ENCODE measurements around the gene CHD1.
"Not testable (repeated sequence)": the region's sequence is repeated elsewhere in the genome, so short reads cannot be mapped to it uniquely, and the experiment has no call there.

The CHD1 gene

DNA sequence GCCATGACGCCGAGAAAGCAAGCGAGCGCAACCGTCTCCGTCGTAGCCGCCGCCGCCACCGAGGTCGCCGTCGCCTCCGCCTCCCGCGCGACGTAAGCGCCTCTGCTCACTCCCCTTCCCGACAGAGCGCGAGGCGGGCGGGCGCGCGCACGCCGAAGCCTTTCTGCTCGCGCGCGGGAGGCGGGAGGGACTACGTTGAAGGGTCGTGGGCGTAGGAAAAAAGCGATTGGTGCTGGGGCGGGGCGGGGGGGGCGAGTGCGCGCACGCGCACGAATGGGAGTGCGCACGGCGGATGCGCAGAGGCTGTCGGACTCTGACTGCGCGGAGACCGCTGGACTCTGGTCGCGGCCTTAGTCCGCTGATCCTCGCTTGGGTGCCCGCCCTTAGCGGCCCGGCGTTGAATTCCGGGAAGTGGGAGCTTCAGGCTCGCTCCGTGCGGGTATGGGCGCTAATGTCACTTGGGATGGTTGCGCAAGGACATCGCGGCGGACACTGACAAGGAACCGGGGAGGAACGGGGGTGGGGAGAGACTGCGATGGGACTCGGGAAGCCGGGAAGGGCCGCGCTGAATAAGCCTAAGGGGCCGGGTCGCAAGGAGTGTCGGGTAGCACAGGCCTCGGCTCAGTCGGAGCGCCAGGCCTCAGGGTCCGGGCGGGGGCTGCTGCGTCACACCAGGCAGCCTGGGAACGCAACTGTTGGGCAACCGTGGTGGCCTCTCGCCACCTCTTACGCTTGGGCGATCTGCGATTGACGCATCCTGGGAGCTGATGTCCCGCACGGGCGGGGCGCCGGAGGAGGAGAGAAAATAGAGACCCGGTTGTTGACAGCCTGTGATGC is at the start of gene CHD1:
TSS of gene CHD1 (minus strand) at position 135 of the 837 bp plus-strand sequence. CDS start 2,621 bp downstream, outside the sequence.
- DNase-seq (ENCODE audit: low read depth, low spot score): peak; percentile 89

DNA sequence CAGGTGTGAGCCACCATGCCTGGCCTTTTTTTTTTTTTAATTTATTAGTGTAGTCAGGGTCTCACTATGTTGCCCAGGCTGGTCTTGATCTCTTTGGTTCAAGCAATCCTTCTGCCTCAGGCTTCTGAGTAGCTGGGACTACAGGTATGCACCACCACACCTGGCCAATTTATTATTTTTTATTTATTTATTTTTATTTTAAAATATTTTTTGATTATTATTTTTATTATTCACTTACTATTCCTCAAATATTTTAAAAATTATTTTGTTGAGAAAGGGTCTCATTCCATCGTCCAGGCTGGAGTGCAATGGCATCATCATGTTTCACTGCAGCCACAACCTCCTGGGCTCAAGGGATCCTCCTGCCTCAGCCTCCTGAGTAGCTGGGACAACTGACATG is 49.7 kb upstream of the CHD1 start:
- no peak for DNase-seq (ENCODE audit: low read depth, low spot score)

DNA sequence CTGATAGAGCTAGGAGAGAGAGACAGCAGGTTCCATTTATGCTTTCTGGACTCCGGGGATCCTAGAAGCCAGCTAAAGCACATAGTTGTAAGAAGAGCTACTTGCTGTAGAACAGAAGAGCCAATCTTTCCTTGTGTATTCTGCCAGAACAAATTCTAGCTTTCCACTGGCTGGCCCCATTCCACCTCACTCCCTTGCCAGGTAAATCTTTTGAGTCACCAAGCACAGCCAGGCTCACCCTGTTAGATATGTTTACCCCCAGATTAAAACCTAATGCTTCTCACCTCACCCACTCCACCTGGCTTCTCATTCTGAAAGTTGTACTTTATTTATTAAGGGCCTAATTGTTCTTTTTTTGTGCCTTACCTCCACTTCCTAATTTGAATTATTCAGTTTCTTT is 48.9 kb upstream of the CHD1 start:
- DNase-seq (ENCODE audit: low read depth, low spot score): no peak

DNA sequence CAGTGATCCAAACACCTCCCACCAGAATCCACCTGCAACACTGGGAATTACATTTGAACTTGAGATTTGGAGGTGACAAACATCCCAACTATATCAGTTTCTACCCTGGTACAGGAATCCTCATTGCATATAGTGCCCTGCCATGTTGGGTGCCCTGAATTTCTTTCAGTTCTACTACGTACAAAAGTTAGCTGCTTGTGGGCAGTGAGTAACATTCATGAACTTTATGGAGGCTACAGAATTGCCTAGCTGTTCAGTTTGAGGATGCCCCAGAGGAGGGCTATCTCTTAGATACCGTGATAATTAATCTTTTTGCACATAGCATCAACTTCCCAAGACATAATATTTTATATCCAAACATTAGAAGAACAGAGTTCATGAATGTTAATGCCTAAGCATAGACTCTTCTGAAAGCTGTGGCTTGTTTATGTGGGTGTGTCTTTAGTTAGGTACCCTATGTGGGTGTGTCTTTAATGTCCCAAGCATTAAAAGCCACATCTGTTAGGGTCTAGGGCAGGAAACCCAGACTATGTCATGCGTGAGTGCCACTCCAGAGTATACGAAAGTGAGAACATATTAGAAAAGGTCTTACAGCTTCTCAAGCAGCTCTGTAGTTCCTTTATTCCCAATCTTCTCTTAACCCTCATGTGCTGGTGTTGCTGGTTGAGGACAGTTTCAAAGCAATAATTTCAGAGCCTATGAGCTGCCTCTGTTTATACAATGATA is 47.0 kb upstream of the CHD1 start:
- DNase-seq (ENCODE audit: low read depth, low spot score): no peak

DNA sequence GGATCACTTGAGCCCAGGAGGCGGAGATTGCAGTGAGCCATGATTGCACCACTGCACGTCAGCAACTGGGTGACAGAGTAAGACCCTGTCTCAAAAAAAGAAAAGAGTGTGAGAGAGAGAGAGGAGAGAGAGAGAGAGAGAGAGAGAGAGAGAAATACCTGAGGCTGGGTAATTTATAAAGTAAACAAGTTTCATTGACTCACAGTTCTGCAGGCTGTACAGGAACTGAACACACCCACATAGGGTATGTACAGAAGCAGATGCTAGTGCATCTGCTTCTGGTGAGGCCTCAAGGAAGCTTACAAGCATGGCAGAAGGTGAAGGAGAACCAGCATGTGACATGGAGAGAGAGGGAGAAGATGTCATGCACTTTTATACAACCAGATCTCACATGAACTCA is 46.4 kb upstream of the CHD1 start:
- no peak for DNase-seq (ENCODE audit: low read depth, low spot score)

DNA sequence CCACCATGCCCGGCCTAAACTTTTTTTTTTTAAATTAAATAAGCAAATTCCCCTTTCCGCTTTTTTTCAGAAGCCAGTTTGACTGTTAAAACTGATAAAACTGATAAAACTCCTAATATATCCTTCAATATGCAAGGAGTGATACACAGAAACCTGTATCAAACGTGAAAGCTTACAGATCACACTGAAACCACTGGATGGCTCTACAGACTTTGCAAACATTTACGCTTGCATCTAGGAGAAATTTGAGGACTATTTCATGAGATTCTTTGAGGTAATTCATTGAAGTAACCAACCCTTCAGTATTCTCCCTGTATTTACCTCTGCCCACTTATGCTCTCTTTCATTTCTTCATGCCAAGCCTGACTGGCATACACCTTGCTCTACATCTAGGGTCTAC is 40.6 kb upstream of the CHD1 start:
- DNase-seq (ENCODE audit: low read depth, low spot score): no peak

DNA sequence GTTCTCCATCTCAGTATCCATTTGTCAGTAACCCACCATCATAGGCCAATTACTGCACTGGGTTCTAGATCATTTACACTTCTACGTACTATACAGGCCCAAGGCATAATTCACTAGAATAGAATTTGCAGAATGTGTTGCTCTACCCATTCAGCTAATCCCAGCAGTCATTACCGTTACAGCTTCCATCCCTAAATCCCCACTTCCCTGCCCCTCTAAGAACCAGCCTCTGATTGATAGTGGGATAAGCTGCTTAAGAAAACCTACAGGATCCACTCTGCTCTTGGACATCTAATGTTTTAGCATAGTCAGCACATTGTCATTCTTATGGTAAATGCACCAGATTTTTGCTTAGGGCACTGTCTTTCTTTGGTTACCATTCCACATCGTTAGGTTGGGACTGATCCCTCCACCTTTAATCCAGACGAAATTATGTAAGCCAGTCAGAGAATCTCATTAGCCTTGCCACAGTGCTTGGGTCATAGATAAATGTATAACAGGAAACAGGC is 39.3 kb upstream of the CHD1 start:
- no peak for DNase-seq (ENCODE audit: low read depth, low spot score)

DNA sequence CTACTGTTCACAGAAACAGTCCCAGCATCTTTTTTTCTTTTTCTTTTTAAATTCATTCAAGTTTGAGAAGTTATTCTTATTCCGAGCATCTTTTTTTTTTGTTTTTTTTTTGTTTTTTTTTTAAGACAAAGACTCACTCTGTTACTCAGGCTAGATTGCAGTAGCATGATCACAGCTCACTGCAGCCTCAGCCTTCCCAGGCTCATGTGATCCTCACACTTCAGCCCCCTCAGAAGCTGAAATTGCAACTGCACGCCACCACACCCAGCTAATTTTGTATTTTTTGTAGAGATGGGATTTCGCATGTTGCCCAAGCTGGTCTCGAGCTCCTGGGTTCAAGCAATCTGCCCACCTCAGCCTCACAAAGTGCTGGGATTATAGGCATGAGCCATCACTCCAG is 36.4 kb upstream of the CHD1 start:
- DNase-seq (ENCODE audit: low read depth, low spot score): no peak

DNA sequence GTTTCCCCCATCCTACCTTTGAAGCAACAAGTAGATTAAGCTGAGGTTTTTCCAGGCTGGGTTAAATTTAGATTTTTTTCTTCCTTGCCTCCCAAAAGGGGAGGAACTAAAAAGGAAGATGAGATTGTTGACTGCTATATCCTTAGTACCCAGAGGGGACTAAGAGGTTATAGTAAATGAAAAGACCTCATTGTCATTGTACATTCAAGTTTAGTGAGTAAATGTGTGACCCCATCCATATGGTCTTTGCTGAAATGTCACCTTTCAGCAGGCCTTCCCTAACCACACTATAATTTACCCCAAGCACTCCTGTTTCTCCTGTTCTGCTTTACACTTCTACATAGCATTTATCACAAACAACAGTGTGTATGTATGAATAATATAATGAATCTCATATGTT is 35.8 kb upstream of the CHD1 start:
- no peak for DNase-seq (ENCODE audit: low read depth, low spot score)

DNA sequence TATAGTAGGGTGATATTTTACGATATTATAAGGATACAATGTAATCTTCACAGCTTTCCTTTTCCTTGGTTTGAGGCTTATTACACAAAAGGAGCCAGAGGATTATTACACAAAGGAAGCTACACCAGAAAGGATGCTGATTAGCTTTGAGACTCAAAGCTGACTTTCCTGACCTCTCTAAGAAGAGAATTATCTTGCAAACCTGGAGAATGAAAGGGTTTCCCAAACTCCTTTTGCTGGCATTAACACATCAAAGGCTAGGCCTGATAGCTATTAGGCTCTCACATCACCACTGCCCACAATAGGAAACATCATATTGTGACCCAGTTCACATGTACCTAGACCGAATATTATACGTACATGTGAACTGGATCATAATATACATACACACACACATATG is 34.2 kb upstream of the CHD1 start:
- no peak for DNase-seq (ENCODE audit: low read depth, low spot score)

DNA sequence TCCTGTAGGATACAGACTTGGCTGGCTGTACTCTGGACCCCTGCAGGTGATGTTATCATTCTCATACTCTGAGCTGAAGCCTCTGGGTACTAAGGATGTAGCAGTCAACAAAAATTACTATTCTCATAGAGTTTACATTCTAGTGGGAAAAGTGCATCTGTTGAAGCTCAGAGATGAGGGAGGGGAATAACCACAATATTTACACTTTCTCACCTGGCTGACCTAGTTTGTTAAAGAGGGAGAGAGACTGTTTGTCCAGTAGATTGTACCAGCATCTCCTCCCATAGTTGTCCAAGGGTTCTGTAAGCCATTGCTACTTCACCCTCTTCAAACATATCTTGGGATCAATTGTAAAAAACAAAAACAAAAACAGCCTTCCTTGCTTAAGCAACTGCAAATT is 33.8 kb upstream of the CHD1 start:
- DNase-seq (ENCODE audit: low read depth, low spot score): no peak

DNA sequence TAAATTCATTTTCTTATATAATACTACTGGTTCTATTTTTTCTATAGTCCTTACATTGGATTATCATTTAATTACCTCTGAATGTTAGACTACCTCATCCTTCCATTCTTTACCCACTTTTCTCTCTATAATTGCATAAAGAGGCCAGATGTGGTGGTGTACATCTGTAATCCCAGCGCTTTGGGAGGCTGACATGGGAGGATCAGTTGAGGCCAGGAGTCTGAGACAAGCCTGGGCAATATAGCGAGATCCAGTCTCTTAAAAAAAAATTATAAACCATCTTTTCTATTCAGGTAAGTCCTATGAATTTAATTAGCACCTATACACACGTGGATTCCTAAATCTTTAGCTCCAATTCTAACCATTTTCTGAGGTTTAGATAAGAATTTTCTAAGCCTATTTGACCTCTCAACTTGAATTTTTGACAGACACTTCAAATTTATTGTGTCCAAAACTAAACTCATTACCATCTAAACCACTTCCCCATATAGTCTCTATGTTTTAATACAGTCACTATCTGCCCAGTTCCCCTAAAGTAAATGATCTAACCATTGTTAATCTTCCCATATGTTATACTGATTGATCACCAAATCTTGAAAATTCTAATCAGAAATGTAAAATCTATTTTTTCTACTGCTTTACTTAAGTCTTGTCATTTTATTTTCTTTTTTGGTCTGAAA is 33.0 kb upstream of the CHD1 start:
- DNase-seq (ENCODE audit: low read depth, low spot score): no peak

DNA sequence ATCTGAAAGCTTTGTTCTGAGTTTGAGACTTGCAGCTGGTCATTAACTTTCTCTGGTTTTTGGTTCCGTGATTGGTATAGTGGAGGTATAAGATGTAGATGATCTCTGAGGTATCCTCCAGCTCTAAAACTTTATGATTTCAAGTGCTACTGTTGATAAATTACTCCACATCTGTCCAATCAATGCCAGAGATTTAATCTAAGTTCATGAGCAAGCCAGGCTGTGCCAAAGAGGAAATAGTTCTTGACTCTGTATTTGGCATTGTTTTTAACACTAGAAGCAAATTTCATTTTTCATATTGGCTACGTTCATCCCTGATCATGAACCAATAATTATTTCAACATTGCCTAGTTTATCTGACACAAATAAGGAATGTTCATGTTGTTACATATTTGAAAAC is 28.5 kb upstream of the CHD1 start:
- DNase-seq (ENCODE audit: low read depth, low spot score): no peak

DNA sequence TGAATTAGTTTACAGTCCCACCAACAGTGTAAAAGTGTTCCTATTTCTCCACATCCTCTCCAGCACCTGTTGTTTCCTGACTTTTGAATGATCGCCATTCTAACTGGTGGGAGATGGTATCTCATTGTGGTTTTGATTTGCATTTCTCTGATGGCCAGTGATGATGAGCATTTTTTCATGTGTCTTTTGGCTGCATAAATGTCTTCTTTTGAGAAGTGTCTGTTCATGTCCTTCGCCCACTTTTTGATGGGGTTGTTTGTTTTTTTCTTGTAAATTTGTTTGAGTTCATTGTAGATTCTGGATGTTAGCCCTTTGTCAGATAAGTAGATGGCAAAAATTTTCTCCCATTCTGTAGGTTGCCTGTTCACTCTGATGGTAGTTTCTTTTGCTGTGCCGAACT is 27.1 kb upstream of the CHD1 start:
- not testable (repeated sequence) for DNase-seq (ENCODE audit: low read depth, low spot score)

DNA sequence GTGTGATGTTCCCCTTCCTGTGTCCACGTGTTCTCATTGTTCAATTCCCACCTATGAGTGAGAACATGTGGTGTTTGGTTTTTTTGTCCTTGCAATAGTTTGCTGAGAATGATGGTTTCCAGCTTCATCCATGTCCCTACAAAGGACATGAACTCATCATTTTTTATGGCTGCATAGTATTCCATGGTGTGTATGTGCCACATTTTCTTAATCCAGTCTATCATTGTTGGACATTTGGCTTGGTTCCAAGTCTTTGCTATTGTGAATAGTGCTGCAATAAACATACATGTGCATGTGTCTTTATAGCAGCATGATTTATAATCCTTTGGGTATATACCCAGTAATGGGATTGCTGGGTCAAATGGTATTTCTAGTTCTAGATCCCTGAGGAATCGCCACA is 26.7 kb upstream of the CHD1 start:
- not testable (repeated sequence) for DNase-seq (ENCODE audit: low read depth, low spot score)

DNA sequence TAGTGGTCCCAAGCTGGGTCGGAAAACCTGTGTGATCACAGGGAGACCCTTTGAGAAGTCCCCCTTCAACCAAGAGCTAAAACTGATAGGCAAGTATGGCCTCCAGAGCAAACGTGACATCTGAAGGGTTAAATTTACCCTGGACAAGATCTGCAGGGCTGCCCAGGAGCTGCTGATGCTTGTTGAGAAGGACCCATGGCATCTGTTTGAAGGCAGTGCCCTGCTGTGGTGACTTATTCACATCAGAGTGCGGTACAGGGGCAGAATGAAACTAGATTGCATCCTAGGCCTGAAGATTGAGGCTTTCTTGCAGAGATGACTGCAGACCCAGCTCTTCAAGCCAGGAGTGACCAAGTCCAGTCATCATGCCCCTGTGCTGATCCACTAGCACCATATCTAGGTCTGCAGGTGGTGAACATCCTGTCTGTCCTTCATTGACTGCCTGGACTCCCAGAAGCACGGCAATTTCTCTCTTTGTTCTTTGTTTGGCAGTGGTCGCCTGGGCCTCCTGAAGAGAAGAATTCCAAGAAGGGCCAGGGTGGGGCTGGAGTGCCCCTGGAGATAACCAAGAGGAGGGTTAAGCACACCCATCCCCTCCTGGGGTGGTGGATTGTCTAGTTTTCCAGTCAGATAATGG is 25.7 kb upstream of the CHD1 start:
- DNase-seq (ENCODE audit: low read depth, low spot score): no peak

DNA sequence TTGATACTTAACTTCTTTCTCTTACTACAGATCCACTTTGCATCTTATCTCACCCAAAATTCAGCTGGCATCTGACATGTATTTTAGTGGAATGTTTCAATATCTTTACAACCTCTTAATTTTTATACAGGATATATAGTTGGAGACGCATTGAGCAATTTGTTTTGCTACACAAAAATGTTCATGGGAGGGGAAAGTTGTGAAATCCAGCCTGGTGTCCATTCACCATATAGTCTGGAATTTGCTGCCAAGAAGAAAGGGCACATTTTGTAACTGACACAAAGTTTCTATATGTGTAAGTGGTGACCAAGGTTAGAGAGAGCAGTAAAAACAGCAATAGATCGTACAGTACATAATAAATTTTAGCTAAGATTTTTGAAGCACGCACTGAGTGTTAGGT is 14.0 kb upstream of the CHD1 start:
- DNase-seq (ENCODE audit: low read depth, low spot score): no peak

DNA sequence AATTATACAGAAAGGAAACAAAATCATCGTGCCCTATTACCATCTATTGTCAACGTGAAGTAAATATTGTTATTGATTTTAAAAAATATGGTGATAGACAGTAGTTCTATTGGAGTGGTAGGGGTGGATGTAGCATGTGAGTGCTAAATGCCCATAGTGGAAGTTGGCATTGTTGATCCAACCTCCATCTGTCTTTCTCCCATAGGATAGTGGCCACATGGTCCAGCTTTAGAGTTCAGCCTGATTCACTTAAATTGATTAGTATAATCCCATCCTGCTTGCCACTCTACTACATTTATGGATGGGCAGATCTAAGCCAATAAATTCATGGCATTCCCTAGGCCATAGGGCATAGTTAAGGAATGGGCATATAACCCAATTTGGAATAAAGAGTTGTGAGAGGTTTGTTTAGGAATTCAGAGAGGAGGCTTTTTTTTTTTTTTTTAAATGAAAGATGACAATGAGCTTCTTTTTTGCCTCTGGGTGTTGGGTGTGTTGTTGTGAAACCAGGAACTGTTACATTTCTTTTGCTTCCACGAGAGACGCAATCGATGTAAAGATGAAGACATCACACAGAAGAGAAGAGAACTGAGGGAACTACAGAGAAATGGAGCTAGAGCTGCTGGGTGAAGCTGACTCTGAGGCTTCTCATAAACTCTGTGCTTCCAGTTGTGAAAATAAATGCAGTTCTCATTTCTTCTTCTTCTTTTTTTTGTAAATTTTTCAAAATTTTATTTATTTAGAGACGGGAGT is 12.5 kb upstream of the CHD1 start:
- no peak for DNase-seq (ENCODE audit: low read depth, low spot score)

DNA sequence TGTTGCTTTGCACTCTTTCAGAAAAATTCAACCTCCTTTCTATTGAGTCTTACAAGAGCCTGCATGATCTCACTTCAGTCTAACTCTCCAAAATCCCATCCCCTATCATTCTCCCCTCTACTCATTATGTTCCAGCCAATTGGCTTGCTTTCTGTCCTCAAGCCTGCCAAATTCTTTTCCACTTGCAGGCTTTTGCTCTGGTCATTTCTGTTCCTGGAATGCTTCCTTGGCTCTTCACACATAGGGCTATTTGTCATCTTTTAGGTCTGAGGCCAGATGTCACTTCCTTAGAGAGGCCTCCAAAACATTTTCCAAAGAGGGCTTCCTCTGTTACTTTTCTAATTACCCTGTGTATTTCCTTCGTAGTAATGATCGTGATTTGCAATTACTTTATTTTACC is 11.8 kb upstream of the CHD1 start:
- DNase-seq (ENCODE audit: low read depth, low spot score): no peak

DNA sequence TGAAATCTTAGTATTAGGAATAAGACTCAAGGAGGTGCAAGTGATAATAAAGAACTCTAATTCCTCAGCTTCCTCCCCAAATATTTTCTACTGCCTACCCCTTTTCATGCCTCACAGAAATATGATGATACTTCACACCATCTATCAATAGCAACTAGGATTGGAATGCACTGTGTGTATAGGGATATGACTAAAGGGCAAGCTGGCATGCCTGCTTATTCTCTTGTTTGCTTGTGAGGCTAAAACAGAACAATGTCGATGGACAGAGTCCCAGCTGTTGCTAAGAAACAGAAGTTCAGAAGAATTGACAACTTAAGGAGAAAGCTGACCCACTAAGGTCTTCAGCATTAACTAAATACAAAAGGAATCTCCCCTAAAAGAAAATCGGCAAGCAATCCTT is 9.7 kb upstream of the CHD1 start:
- no peak for DNase-seq (ENCODE audit: low read depth, low spot score)
